Stimulated activated CD4-positive, alpha-beta T cell treated with anti-CD3 and anti-CD28 coated beads, Interleukin-12 subunit alpha, Interleukin-12 subunit beta, amount 100 ng/mL, for 24 hours (primary cell): ENCODE results near the gene PLEKHD1.

Source experiments
- DNase-seq, 2 experiments: peaks; one replicate each; pipeline ENCODE4 v3.0.0-alpha.2; 2020; ENCODE audit warnings: low read depth in 2 of 2

PLEKHD1 gene

GRCh38 chr14:69518289-69519101 is 34.0 kb downstream of the PLEKHD1 start:
- no peak for DNase-seq

GRCh38 chr14:69519204-69520100 is 34.9 kb downstream of the PLEKHD1 start:
- DNase-seq: no peak

GRCh38 chr14:69522026-69522425 is 37.5 kb downstream of the PLEKHD1 start:
- no peak for DNase-seq

GRCh38 chr14:69525896-69526295 is 41.4 kb downstream of the PLEKHD1 start:
- DNase-seq: no peak

GRCh38 chr14:69527635-69528034 is 43.1 kb downstream of the PLEKHD1 start:
- DNase-seq: no peak

- no peak for DNase-seq
These were observed 43.6 kb downstream of the PLEKHD1 start for GRCh38 chr14:69528143-69528542.

- DNase-seq: no peak
These were observed 44.4 kb downstream of the PLEKHD1 start for GRCh38 chr14:69528930-69529329.

GRCh38 chr14:69529563-69529962 is 45.0 kb downstream of the PLEKHD1 start:
- DNase-seq: no peak

- DNase-seq: no peak
These were observed 45.6 kb downstream of the PLEKHD1 start for GRCh38 chr14:69530095-69530494.

GRCh38 chr14:69531135-69531534 is 46.6 kb downstream of the PLEKHD1 start:
- DNase-seq: no peak

- DNase-seq: no peak
These were observed 48.2 kb downstream of the PLEKHD1 start for GRCh38 chr14:69532561-69533340.

GRCh38 chr14:69535230-69535848 is 50.8 kb downstream of the PLEKHD1 start:
- no peak for DNase-seq

- DNase-seq: no peak
These were observed 52.4 kb downstream of the PLEKHD1 start for GRCh38 chr14:69536971-69537370.

- no peak for DNase-seq
These were observed 53.4 kb downstream of the PLEKHD1 start for GRCh38 chr14:69537900-69538299.

GRCh38 chr14:69538766-69539165 is 54.2 kb downstream of the PLEKHD1 start:
- DNase-seq: no peak

- no peak for DNase-seq
These were observed 55.3 kb downstream of the PLEKHD1 start for GRCh38 chr14:69539631-69540410.

- DNase-seq: no peak
These were observed 56.3 kb downstream of the PLEKHD1 start for GRCh38 chr14:69540654-69541335.

- no peak for DNase-seq
These were observed 57.8 kb downstream of the PLEKHD1 start for GRCh38 chr14:69542311-69542710.

GRCh38 chr14:69543341-69544115 is 59.0 kb downstream of the PLEKHD1 start:
- peak in 1 of 2 experiments; percentile 10 for DNase-seq
